Measurements from ENCODE around the gene CNOT6L. TPM values are rescaled to one million over a fixed set of nuclear protein-coding genes. Genes with fewer than 3 reads are reported as not detected.

Gene CNOT6L
- total RNA-seq, 1 experiment from 2014 or later: 9.2 TPM

GRCh38 chr4:77844363-77844762, 25.2 kb upstream of the CNOT6L start:
- no peak overlapping the region for H3K27ac ChIP-seq
- no peaks in the 10 kb centered on the region for H3K27me3 ChIP-seq (replicated peaks)
- no peaks in the 10 kb centered on the region for H3K9me3 ChIP-seq (replicated peaks)
- H3K4me1 ChIP-seq (replicated peaks): no peaks in the 10 kb centered on the region
- no peak for DNase-seq (ENCODE audit: low read depth in 1 of 2, low spot score in 2 of 2)
- no peaks in the 10 kb centered on the region for H3K36me3 ChIP-seq
- H3K4me3 ChIP-seq: no peak overlapping the region

GRCh38 chr4:77843628-77844027, 24.5 kb upstream of the CNOT6L start:
- no peaks in the 10 kb centered on the region for H3K9me3 ChIP-seq (replicated peaks)
- H3K4me1 ChIP-seq (replicated peaks): no peaks in the 10 kb centered on the region
- no peak overlapping the region for H3K4me3 ChIP-seq
- DNase-seq (ENCODE audit: low read depth in 1 of 2, low spot score in 2 of 2): no peak
- H3K36me3 ChIP-seq: no peaks in the 10 kb centered on the region
- H3K27ac ChIP-seq: no peak overlapping the region
- H3K27me3 ChIP-seq (replicated peaks): no peaks in the 10 kb centered on the region

DNA sequence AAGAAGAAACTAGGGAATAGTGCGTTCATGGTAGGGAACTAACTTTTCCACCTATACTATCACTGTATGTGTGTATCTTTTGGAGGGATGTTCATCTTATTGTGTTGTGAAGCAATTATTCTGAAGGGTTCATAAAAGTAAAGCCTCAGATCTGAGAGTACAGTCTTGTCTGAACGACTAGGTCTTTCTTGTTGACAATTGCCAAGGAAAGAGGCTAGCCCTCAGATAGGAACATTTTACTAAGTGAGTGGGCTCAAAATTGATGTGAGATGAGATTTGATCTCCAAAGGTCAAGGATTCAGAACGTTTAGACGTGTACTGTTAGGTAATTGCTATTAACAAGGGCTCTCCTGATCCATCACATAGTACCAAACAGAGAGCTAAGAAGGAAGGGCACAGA, 15.2 kb upstream of the CNOT6L start:
- Histone ChIP-seq H3K27ac (no peak overlapping the region), H3K4me1 (replicated peaks) (no peaks in the 10 kb centered on the region), H3K9me3 (replicated peaks) (no peaks in the 10 kb centered on the region), H3K36me3 (no peaks in the 10 kb centered on the region), H3K4me3 (no peak overlapping the region), H3K27me3 (replicated peaks) (0 out of 2 replicates have a peak, but pooled peaks cover 3% of the 10 kb centered on the region)
- DNase-seq (ENCODE audit: low read depth in 1 of 2, low spot score in 2 of 2): no peak

DNA sequence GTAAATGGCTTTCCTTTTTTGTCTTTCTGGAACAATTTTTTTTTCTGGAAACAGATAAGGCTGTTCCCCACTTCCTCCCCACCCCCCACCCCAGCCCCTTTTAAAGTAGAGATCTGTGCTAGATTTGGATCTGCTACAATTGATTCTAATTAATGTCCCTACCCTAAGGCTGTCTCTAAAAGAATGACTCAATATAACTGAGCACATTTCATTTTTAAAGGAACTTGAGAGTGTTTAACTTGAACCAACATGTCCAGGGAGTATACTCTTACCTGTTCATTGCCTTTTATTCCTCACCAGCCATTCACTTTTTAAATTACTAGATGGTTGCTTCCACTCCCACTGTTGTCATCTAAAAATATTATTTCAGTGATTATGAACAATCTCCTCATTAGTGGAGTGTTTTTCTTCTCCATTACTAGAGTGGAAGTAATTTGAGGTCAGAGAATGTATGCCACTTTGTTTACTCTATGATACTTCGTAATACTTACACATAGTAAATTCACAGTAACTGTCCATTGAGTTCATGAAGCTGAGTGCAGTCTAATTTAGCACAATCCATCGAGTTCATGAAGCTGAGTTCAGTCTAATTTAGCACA, 14.1 kb upstream of the CNOT6L start:
- Histone ChIP-seq H3K36me3 (no peaks in the 10 kb centered on the region), H3K27me3 (replicated peaks) (0 out of 2 replicates have a peak, but pooled peaks cover 7% of the 10 kb centered on the region), H3K27ac (no peak overlapping the region), H3K9me3 (replicated peaks) (no peaks in the 10 kb centered on the region), H3K4me1 (replicated peaks) (no peaks in the 10 kb centered on the region), H3K4me3 (no peak overlapping the region)
- no peak for DNase-seq (ENCODE audit: low read depth in 1 of 2, low spot score in 2 of 2)

GRCh38 chr4:77827343-77827742, 8.2 kb upstream of the CNOT6L start:
- Histone ChIP-seq H3K4me3 (no peak overlapping the region), H3K27me3 (replicated peaks) (peaks cover 12% of the 10 kb centered on the region; the same call in 1 of the 2 replicates), H3K36me3 (no peaks in the 10 kb centered on the region), H3K9me3 (replicated peaks) (no peaks in the 10 kb centered on the region), H3K27ac (no peak overlapping the region), H3K4me1 (replicated peaks) (no peaks in the 10 kb centered on the region)
- no peak for DNase-seq (ENCODE audit: low read depth in 1 of 2, low spot score in 2 of 2)

DNA sequence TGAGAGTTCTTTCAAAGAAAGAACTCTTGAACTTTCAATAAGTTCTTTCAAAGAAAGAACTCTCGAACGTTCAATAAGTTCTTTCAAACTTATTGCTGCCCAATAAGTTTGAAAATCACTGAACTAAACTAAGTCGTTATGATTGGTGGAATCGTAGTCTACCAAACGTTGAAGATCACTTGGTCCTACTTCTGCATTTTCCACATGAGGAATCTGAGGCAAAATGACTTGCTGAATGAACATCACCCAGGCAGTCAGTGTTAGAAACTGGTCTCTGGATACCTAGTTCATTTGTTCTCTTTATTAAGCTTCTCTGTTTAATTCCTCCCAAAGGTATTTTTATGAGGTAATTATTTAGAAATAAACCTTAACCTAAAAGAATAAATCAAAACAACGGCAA, 7.1 kb upstream of the CNOT6L start:
- Histone ChIP-seq H3K27ac (no peak overlapping the region), H3K4me1 (replicated peaks) (no peaks in the 10 kb centered on the region; the same call in 1 of the 2 replicates), H3K27me3 (replicated peaks) (peaks cover 12% of the 10 kb centered on the region; the same call in 1 of the 2 replicates), H3K4me3 (no peak overlapping the region), H3K36me3 (no peaks in the 10 kb centered on the region), H3K9me3 (replicated peaks) (no peaks in the 10 kb centered on the region)
- DNase-seq (ENCODE audit: low read depth in 1 of 2, low spot score in 2 of 2): no peak

DNA sequence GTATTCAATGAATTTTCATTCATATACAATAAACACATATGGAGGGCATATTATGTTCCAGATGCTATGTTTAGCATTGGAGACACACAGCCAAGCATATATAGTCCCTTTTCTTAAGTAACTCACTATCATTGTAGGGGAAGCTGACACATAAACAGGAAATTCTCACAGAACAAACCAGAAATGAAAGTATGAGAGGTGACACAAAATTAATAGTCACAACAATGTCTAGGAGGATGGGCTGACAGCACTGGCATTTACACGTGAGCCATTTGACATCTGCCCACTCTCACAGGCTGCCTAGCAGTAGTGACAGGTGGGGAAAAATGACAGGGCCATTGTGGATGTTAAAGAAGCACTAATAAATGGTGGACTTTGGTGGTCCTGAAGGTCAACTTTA, 2.6 kb upstream of the CNOT6L start:
- no peaks in the 10 kb centered on the region for H3K9me3 ChIP-seq (replicated peaks)
- H3K4me1 ChIP-seq (replicated peaks): peaks cover 11% of the 10 kb centered on the region
- H3K27ac ChIP-seq: no peak overlapping the region
- H3K36me3 ChIP-seq: peaks cover 4% of the 10 kb centered on the region
- DNase-seq (ENCODE audit: low read depth in 1 of 2, low spot score in 2 of 2): no peak
- no peaks in the 10 kb centered on the region for H3K27me3 ChIP-seq (replicated peaks)
- no peak overlapping the region for H3K4me3 ChIP-seq

GRCh38 chr4:77820649-77821561, 1.7 kb upstream of the CNOT6L start:
- Histone ChIP-seq H3K27me3 (replicated peaks) (no peaks in the 10 kb centered on the region), H3K9me3 (replicated peaks) (no peaks in the 10 kb centered on the region), H3K27ac (peak overlapping the region; percentile 34; the same call in 1 of the 2 replicates), H3K4me1 (replicated peaks) (peaks cover 11% of the 10 kb centered on the region), H3K4me3 (peak overlapping the region; percentile 84), H3K36me3 (peaks cover 4% of the 10 kb centered on the region)
- DNase-seq (ENCODE audit: low read depth in 1 of 2, low spot score in 2 of 2): no peak

GRCh38 chr4:77819843-77820648, 878 bp upstream of the CNOT6L start:
- Histone ChIP-seq H3K36me3 (peaks cover 4% of the 10 kb centered on the region), H3K27ac (peak overlapping the region; percentile 54), H3K27me3 (replicated peaks) (no peaks in the 10 kb centered on the region), H3K4me3 (peak overlapping the region; percentile 84), H3K9me3 (replicated peaks) (no peaks in the 10 kb centered on the region), H3K4me1 (replicated peaks) (peaks cover 11% of the 10 kb centered on the region)
- DNase-seq (ENCODE audit: low read depth in 1 of 2, low spot score in 2 of 2): peak; percentile 82 to 91

- Histone ChIP-seq H3K9me3 (replicated peaks) (no peaks in the 10 kb centered on the region), H3K36me3 (peaks cover 4% of the 10 kb centered on the region), H3K4me1 (replicated peaks) (peaks cover 11% of the 10 kb centered on the region), H3K27ac (peak overlapping the region; percentile 54), H3K27me3 (replicated peaks) (no peaks in the 10 kb centered on the region), H3K4me3 (peak overlapping the region; percentile 84)
- DNase-seq (ENCODE audit: low read depth in 1 of 2, low spot score in 2 of 2): no peak
Observed at GRCh38 chr4:77819404-77819842, 255 bp upstream of the CNOT6L start.

GRCh38 chr4:77818073-77818601, 1.0 kb downstream of the CNOT6L start:
- H3K4me1 ChIP-seq (replicated peaks): peaks cover 11% of the 10 kb centered on the region
- DNase-seq (ENCODE audit: low read depth in 1 of 2, low spot score in 2 of 2): peak; percentile 73 to 78
- peak overlapping the region; percentile 84 for H3K4me3 ChIP-seq

DNA sequence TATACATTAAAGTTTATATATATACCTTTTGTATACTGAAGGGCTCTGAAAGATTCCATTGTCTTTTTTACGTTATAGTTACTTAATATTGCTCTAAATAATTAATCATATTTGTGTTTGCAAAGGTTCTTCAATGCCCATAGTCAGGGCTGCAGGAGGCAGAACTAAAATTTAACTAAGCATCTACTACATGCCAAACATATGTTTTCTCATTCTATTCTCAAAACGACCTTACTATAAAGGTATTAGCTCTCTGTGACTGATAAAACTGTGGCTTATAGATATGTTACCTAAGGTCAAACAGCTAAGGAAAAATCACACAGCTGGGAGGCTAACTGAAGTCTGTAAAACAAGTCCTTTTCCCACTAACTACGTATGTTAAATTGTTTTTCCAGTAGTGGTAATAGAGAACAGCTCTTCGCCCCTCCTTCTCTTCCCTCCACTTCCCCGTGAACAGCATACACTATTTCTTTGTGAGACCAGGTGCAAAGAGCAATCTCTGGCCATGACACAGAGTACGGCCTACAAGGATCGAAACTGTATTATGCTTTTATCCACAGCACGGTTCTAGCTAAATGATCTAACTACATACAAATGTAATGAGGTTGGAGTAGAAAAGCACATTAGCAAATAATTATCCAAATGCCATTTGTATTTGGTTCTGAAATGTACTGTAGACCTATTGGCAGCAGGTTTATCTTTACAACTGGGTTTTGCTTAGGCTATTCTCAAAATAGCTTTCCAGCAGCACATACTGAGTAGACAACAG, 1.7 kb downstream of the CNOT6L start:
- H3K4me1 ChIP-seq (replicated peaks): peaks cover 11% of the 10 kb centered on the region
- no peaks in the 10 kb centered on the region for H3K27me3 ChIP-seq (replicated peaks)
- no peak for DNase-seq (ENCODE audit: low read depth in 1 of 2, low spot score in 2 of 2)
- H3K36me3 ChIP-seq: peaks cover 4% of the 10 kb centered on the region
- peak overlapping the region; percentile 84 for H3K4me3 ChIP-seq
- no peak overlapping the region for H3K27ac ChIP-seq
- H3K9me3 ChIP-seq (replicated peaks): no peaks in the 10 kb centered on the region

More at GRCh38 chr4:77818073-77818601, 1.0 kb downstream of the CNOT6L start:
- H3K9me3 ChIP-seq (replicated peaks): no peaks in the 10 kb centered on the region
- H3K36me3 ChIP-seq: peaks cover 4% of the 10 kb centered on the region
- no peaks in the 10 kb centered on the region for H3K27me3 ChIP-seq (replicated peaks)
- H3K27ac ChIP-seq: peak overlapping the region; percentile 50

GRCh38 chr4:77816546-77816945, 2.6 kb downstream of the CNOT6L start:
- no peak overlapping the region for H3K4me3 ChIP-seq
- no peaks in the 10 kb centered on the region for H3K27me3 ChIP-seq (replicated peaks)
- DNase-seq (ENCODE audit: low read depth in 1 of 2, low spot score in 2 of 2): no peak
- H3K27ac ChIP-seq: no peak overlapping the region
- peaks cover 11% of the 10 kb centered on the region for H3K4me1 ChIP-seq (replicated peaks)
- H3K36me3 ChIP-seq: peaks cover 4% of the 10 kb centered on the region
- H3K9me3 ChIP-seq (replicated peaks): no peaks in the 10 kb centered on the region
